WTC11 (cell line): Measurements from ENCODE around the gene VSIG1. TPM values are rescaled to one million over a fixed set of nuclear protein-coding genes. Genes with fewer than 3 reads are reported as not detected.

ENCODE experiments used
- ATAC-seq: fragments of 200-7000 bp; cut with Tn5 transposase; 2 replicates; pipeline ENCODE4 v1.10.0; 2021; ENCODE audit warnings: mild to moderate bottlenecking, moderate library complexity
- CTCF ChIA-PET: fragments of 300-600 bp; sonication (Branson Sonifier 250); formaldehyde crosslinking; loops from one replicate; lab custom pipeline; 2021; ENCODE audit warnings: antibody characterized with exemption; lab: Charles Lee
- POLR2A ChIA-PET: fragments of 350-600 bp; sonication (Branson Sonifier 250); formaldehyde crosslinking; loops from one replicate; lab custom pipeline; 2021; ENCODE audit warnings: antibody characterized with exemption; lab: Charles Lee
- DNase-seq: peaks from one replicate; pipeline ENCODE4 v3.0.0; 2021; ENCODE audit warnings: low spot score
- H3K27ac Mint-ChIP-seq: 2 replicates; pipeline ENCODE4 v1.8.0; 2021; ENCODE audit warnings: mixed read lengths
- H3K27me3 Mint-ChIP-seq: 2 replicates; pipeline ENCODE4 v1.8.0; 2021; ENCODE audit warnings: low read depth, mild to moderate bottlenecking, moderate library complexity, mixed read lengths
- H3K36me3 Mint-ChIP-seq: 2 replicates; pipeline ENCODE4 v1.8.0; 2021; ENCODE audit warnings: mixed read lengths
- H3K4me1 Mint-ChIP-seq: 2 replicates; pipeline ENCODE4 v1.8.0; 2022; ENCODE audit warnings: mixed read lengths
- H3K4me3 Mint-ChIP-seq: 2 replicates; pipeline ENCODE4 v1.8.0; 2021; ENCODE audit warnings: mild to moderate bottlenecking, moderate library complexity, mixed read lengths
- H3K9me3 Mint-ChIP-seq: 2 replicates; pipeline ENCODE4 v1.8.0; 2021; ENCODE audit warnings: mixed read lengths
- ATF1 ChIP-seq: sonication (generic); formaldehyde crosslinking; IDR thresholded peaks from 2 replicates; pipeline ENCODE4 v1.8.1; 2023; ENCODE audit warnings: mild to moderate bottlenecking, moderate library complexity, missing genetic modification reagents
- ESRRA ChIP-seq: sonication (generic); formaldehyde crosslinking; IDR thresholded peaks from 2 replicates; pipeline ENCODE4 v1.8.1; 2022; ENCODE audit warnings: mild to moderate bottlenecking, missing genetic modification reagents, borderline replicate concordance
- GTF2I ChIP-seq: fragments of 250-450 bp; sonication (Bioruptor Pico); conservative IDR thresholded peaks from 2 replicates; pipeline ENCODE4 v1.4.0; 2021; ENCODE audit warnings: mild to moderate bottlenecking
- JUN ChIP-seq: sonication (generic); formaldehyde crosslinking; IDR thresholded peaks from 2 replicates; pipeline ENCODE4 v1.8.0; 2023; ENCODE audit warnings: mild to moderate bottlenecking, missing genetic modification reagents
- MYBL2 ChIP-seq: sonication (generic); formaldehyde crosslinking; IDR thresholded peaks from 2 replicates; pipeline ENCODE4 v1.8.1; 2023; ENCODE audit warnings: mild to moderate bottlenecking, moderate library complexity, missing genetic modification reagents
- OVOL2 ChIP-seq: fragments of 250-450 bp; sonication (Bioruptor Pico); IDR thresholded peaks from 2 replicates; pipeline ENCODE4 v1.9.0; 2021; ENCODE audit warnings: mild to moderate bottlenecking, borderline replicate concordance
- PRRX2 ChIP-seq: fragments of 250-450 bp; sonication (Bioruptor Pico); IDR thresholded peaks from 2 replicates; pipeline ENCODE4 v1.8.0; 2021; ENCODE audit warnings: mild to moderate bottlenecking
- RORB ChIP-seq: fragments of 250-450 bp; sonication (Bioruptor Pico); IDR thresholded peaks from 2 replicates; pipeline ENCODE4 v1.9.0; 2021; ENCODE audit warnings: mild to moderate bottlenecking
- TCF7 ChIP-seq: sonication (generic); formaldehyde crosslinking; IDR thresholded peaks from 2 replicates; pipeline ENCODE4 v1.8.0; 2022; ENCODE audit warnings: mild to moderate bottlenecking, low read depth, missing genetic modification reagents, moderate library complexity
- TEAD4 ChIP-seq: sonication (generic); formaldehyde crosslinking; IDR thresholded peaks from 2 replicates; pipeline ENCODE4 v1.8.0; 2022; ENCODE audit warnings: mild to moderate bottlenecking, missing genetic modification reagents
- TP53 ChIP-seq: sonication (generic); formaldehyde crosslinking; IDR thresholded peaks from 2 replicates; pipeline ENCODE4 v1.8.1; 2023; ENCODE audit warnings: mild to moderate bottlenecking, missing genetic modification reagents
- ZNF138 ChIP-seq: sonication (generic); formaldehyde crosslinking; conservative IDR thresholded peaks from 2 replicates; pipeline ENCODE4 v1.8.1; 2022; ENCODE audit warnings: mild to moderate bottlenecking, moderate library complexity, missing genetic modification reagents
- ZNF232 ChIP-seq: sonication (generic); formaldehyde crosslinking; IDR thresholded peaks from 2 replicates; pipeline ENCODE4 v1.8.0; 2022; ENCODE audit warnings: mild to moderate bottlenecking, missing genetic modification reagents
- ZNF317 ChIP-seq: sonication (generic); formaldehyde crosslinking; IDR thresholded peaks from 2 replicates; pipeline ENCODE4 v1.8.1; 2023; ENCODE audit warnings: low read depth, mild to moderate bottlenecking, moderate library complexity, missing genetic modification reagents, borderline replicate concordance
- total RNA-seq: library from RNA; stranded (reverse); gene quantifications from 3 replicates; pipeline ENCODE4 v1.2.3, GENCODE V29; 2021
- TF ChIP-seq, protein P1 (sequence below): sonication (generic); formaldehyde crosslinking; IDR thresholded peaks from 2 replicates; pipeline ENCODE4 v1.8.0; 2022; ENCODE audit warnings: mild to moderate bottlenecking, missing genetic modification reagents
- TF ChIP-seq, protein P2 (sequence below): sonication (generic); formaldehyde crosslinking; IDR thresholded peaks from 2 replicates; pipeline ENCODE4 v1.8.1; 2022; ENCODE audit warnings: mild to moderate bottlenecking, missing genetic modification reagents, moderate library complexity, borderline replicate concordance
- TF ChIP-seq, protein P3 (sequence below): sonication (generic); formaldehyde crosslinking; IDR thresholded peaks from 2 replicates; pipeline ENCODE4 v1.8.0; 2022; ENCODE audit warnings: mild to moderate bottlenecking, missing genetic modification reagents
- TF ChIP-seq, protein P4 (sequence below): sonication (generic); formaldehyde crosslinking; IDR thresholded peaks from 2 replicates; pipeline ENCODE4 v1.8.1; 2023; ENCODE audit warnings: mild to moderate bottlenecking, missing genetic modification reagents, moderate library complexity
- TF ChIP-seq, protein P5 (sequence below): sonication (generic); formaldehyde crosslinking; IDR thresholded peaks from 2 replicates; pipeline ENCODE4 v1.8.1; 2023; ENCODE audit warnings: mild to moderate bottlenecking, missing genetic modification reagents
- TF ChIP-seq, protein P6 (sequence below): sonication (generic); formaldehyde crosslinking; IDR thresholded peaks from 2 replicates; pipeline ENCODE4 v1.8.1; 2023; ENCODE audit warnings: mild to moderate bottlenecking, moderate library complexity, missing genetic modification reagents

Gene VSIG1
- total RNA-seq, 1 experiment from 2014 or later = 1.2 TPM

DNA sequence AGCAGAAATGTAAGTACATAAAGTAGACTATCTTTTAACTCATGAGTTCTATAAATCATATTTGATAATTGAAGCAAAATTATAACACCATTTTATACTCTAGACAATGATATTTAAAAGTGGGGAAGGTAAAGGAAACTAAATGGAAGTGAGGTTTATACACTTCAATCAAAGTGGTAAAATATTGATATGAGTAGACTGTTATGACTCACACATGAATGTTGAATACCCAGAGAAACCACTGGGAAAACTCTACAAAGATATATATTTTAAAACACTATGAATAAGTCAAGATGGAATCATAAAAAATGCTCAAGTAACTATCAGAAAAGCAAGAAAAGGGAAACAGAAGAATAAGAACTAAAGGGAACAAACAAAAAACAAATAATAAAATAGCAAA is 8.4 kb downstream of the VSIG1 start:
- DNase-seq (no peak), ATAC-seq (no peak)
- no peak overlapping the region for H3K4me3 Mint-ChIP-seq
- CTCF ChIA-PET = no interaction called here
- POLR2A ChIA-PET = no interaction called here
- H3K27me3 Mint-ChIP-seq = no peaks in the 10 kb centered on the region
- TF ChIP-seq MYBL2 (CRISPR knock-in tag) (no peak), ZNF138 (no peak), PRRX2 (CRISPR knock-in tag) (no peak), ZNF317 (CRISPR knock-in tag) (no peak)
- TF ChIP-seq, protein P1, sequence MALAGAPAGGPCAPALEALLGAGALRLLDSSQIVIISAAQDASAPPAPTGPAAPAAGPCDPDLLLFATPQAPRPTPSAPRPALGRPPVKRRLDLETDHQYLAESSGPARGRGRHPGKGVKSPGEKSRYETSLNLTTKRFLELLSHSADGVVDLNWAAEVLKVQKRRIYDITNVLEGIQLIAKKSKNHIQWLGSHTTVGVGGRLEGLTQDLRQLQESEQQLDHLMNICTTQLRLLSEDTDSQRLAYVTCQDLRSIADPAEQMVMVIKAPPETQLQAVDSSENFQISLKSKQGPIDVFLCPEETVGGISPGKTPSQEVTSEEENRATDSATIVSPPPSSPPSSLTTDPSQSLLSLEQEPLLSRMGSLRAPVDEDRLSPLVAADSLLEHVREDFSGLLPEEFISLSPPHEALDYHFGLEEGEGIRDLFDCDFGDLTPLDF (CRISPR knock-in tag) = no peak
- H3K4me1 Mint-ChIP-seq = no peaks in the 10 kb centered on the region
- no peak overlapping the region for H3K27ac Mint-ChIP-seq
- no peaks in the 10 kb centered on the region for H3K36me3 Mint-ChIP-seq
- H3K9me3 Mint-ChIP-seq = no peaks in the 10 kb centered on the region

DNA sequence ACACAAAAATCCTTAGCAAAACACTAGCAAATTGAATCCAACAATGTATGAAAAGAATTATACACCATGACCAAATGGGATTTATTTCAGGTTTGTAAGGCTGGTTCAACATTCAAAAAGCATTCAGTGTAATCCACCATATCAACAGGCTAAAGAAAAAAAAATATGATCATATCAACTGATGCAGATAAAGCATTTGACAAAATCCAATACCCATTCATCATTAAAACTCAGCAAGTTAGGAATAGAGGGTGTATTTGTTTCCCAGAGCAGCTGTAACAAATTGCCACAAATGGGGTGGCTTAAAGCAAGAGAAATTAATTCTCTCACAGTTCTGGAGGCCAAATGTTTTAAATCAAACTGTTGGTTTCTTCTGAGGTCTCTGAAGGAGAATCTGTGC is 10.7 kb downstream of the VSIG1 start:
- Mint-ChIP-seq H3K27me3 (peaks cover 2% of the 10 kb centered on the region; the same call in 1 of the 2 replicates), H3K36me3 (no peaks in the 10 kb centered on the region), H3K4me1 (no peaks in the 10 kb centered on the region), H3K9me3 (no peaks in the 10 kb centered on the region), H3K4me3 (no peak overlapping the region), H3K27ac (no peak overlapping the region)
- CTCF ChIA-PET = no interaction called here
- TF ChIP-seq, protein P2, sequence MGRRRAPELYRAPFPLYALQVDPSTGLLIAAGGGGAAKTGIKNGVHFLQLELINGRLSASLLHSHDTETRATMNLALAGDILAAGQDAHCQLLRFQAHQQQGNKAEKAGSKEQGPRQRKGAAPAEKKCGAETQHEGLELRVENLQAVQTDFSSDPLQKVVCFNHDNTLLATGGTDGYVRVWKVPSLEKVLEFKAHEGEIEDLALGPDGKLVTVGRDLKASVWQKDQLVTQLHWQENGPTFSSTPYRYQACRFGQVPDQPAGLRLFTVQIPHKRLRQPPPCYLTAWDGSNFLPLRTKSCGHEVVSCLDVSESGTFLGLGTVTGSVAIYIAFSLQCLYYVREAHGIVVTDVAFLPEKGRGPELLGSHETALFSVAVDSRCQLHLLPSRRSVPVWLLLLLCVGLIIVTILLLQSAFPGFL = no peak
- TF ChIP-seq JUN (CRISPR knock-in tag) (no peak), ATF1 (no peak), RORB (CRISPR knock-in tag) (no peak), GTF2I (CRISPR knock-in tag) (no peak), TEAD4 (no peak), TCF7 (CRISPR knock-in tag) (no peak)
- TF ChIP-seq, protein P3, sequence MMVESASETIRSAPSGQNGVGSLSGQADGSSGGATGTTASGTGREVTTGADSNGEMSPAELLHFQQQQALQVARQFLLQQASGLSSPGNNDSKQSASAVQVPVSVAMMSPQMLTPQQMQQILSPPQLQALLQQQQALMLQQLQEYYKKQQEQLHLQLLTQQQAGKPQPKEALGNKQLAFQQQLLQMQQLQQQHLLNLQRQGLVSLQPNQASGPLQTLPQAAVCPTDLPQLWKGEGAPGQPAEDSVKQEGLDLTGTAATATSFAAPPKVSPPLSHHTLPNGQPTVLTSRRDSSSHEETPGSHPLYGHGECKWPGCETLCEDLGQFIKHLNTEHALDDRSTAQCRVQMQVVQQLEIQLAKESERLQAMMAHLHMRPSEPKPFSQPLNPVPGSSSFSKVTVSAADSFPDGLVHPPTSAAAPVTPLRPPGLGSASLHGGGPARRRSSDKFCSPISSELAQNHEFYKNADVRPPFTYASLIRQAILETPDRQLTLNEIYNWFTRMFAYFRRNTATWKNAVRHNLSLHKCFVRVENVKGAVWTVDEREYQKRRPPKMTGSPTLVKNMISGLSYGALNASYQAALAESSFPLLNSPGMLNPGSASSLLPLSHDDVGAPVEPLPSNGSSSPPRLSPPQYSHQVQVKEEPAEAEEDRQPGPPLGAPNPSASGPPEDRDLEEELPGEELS = no peak
- DNase-seq (no peak), ATAC-seq (no peak)
- POLR2A ChIA-PET = no interaction called here

DNA sequence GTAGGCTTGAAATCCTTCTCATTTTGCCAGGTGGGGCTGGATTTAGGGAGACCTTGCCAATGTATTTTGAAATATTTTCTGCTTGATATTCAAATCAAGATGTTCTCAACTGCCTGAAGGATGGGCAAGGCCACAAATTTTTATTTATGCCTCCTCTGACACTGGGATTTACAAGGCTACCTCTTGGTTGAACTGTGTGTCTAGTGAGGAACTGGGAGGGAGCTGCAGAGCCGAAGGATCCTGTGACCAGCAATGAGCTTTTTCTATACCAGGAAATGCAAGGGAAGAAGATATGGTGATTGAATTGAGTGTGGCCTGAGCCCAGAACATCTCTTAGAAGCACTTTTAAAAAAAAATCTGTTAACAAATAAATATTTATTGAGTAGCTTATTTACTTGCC is 14.9 kb downstream of the VSIG1 start:
- peaks cover 4% of the 10 kb centered on the region; the same call in 1 of the 2 replicates for H3K27me3 Mint-ChIP-seq
- H3K36me3 Mint-ChIP-seq = no peaks in the 10 kb centered on the region
- H3K4me3 Mint-ChIP-seq = no peak overlapping the region
- ChIA-PET POLR2A (interaction anchor here (0.6 kb wide), 1 partner anchor 1030 kb away, joined by 4 read pairs; no protein-coding TSS in a partner anchor), CTCF (no interaction called here)
- DNase-seq (no peak), ATAC-seq (no peak)
- H3K27ac Mint-ChIP-seq = no peak overlapping the region
- H3K9me3 Mint-ChIP-seq = no peaks in the 10 kb centered on the region
- H3K4me1 Mint-ChIP-seq = no peaks in the 10 kb centered on the region
- TF ChIP-seq, protein P4, sequence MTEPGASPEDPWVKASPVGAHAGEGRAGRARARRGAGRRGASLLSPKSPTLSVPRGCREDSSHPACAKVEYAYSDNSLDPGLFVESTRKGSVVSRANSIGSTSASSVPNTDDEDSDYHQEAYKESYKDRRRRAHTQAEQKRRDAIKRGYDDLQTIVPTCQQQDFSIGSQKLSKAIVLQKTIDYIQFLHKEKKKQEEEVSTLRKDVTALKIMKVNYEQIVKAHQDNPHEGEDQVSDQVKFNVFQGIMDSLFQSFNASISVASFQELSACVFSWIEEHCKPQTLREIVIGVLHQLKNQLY (CRISPR knock-in tag) = no peak
- no peak for TF ChIP-seq GTF2I (CRISPR knock-in tag)
- no peak for TF ChIP-seq TP53

DNA sequence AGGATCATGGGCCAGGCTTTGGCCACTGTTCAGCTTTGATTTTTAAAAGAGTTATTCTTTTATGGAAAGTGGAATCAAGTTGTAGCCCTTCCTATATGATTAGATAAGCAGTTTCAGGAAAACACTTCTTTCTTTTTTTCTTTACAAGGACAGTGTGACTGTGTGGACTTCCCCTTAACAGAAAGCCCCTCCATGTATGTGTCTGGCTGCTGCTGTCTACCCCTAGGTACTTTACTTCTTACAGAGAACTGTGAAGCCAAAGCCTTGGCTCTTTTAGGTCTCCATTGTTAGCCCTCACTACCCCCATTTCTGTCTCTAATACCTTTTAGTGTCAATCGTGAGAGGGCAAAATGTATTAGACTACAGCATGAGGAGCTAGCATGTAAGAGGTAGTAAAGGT is 19.1 kb downstream of the VSIG1 start:
- CTCF ChIA-PET = no interaction called here
- POLR2A ChIA-PET = no interaction called here
- H3K27ac Mint-ChIP-seq = no peak overlapping the region
- TF ChIP-seq TP53 (no peak), OVOL2 (CRISPR knock-in tag) (no peak), ZNF232 (CRISPR knock-in tag) (no peak), ESRRA (CRISPR knock-in tag) (no peak)
- TF ChIP-seq, protein P5, sequence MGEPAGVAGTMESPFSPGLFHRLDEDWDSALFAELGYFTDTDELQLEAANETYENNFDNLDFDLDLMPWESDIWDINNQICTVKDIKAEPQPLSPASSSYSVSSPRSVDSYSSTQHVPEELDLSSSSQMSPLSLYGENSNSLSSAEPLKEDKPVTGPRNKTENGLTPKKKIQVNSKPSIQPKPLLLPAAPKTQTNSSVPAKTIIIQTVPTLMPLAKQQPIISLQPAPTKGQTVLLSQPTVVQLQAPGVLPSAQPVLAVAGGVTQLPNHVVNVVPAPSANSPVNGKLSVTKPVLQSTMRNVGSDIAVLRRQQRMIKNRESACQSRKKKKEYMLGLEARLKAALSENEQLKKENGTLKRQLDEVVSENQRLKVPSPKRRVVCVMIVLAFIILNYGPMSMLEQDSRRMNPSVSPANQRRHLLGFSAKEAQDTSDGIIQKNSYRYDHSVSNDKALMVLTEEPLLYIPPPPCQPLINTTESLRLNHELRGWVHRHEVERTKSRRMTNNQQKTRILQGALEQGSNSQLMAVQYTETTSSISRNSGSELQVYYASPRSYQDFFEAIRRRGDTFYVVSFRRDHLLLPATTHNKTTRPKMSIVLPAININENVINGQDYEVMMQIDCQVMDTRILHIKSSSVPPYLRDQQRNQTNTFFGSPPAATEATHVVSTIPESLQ = no peak
- TF ChIP-seq, protein P3 = no peak
- TF ChIP-seq, protein P6, sequence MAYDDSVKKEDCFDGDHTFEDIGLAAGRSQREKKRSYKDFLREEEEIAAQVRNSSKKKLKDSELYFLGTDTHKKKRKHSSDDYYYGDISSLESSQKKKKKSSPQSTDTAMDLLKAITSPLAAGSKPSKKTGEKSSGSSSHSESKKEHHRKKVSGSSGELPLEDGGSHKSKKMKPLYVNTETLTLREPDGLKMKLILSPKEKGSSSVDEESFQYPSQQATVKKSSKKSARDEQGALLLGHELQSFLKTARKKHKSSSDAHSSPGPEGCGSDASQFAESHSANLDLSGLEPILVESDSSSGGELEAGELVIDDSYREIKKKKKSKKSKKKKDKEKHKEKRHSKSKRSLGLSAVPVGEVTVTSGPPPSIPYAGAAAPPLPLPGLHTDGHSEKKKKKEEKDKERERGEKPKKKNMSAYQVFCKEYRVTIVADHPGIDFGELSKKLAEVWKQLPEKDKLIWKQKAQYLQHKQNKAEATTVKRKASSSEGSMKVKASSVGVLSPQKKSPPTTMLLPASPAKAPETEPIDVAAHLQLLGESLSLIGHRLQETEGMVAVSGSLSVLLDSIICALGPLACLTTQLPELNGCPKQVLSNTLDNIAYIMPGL (CRISPR knock-in tag) = no peak

More for the DNA sequence above, 19.1 kb downstream of the VSIG1 start:
- ATAC-seq = no peak
- no peak overlapping the region for H3K4me3 Mint-ChIP-seq
- H3K36me3 Mint-ChIP-seq = no peaks in the 10 kb centered on the region
- DNase-seq = no peak
- H3K9me3 Mint-ChIP-seq = no peaks in the 10 kb centered on the region
- H3K27me3 Mint-ChIP-seq = peaks cover 4% of the 10 kb centered on the region; the same call in 1 of the 2 replicates
- H3K4me1 Mint-ChIP-seq = peaks cover 9% of the 10 kb centered on the region
